Transverse colon (tissue), 4 donors: ENCODE data around the gene TGFB1I1.

ENCODE experiments used
- EP300 ChIP-seq: sonication (generic); formaldehyde crosslinking; IDR thresholded peaks from one replicate; pipeline ENCODE4 v1.6.1; 2017; ENCODE audit warnings: antibody characterized with exemption, low read depth
- POLR2A ChIP-seq: fragments of 450-650 bp; IDR thresholded peaks from one replicate; pipeline ENCODE4 v1.6.1; 2016; ENCODE audit warnings: antibody characterized with exemption, mild to moderate bottlenecking, moderate library complexity
- POLR2AphosphoS5 ChIP-seq, 3 donors: sonication (generic); formaldehyde crosslinking; IDR thresholded peaks; one replicate each; pipeline ENCODE4 v1.6.1; 2016; ENCODE audit warnings: antibody characterized with exemption in 3 of 3
- TF ChIP-seq, protein P1 (sequence below), 5 experiments: fragments of 200-600 bp in 3 of 5; fragments of 450-650 bp in 2 of 5; sonication (generic) in 3 of 5; IDR thresholded peaks; 1 replicate in 2 of 5; 2 replicates in 3 of 5; pipeline ENCODE4 v1.5.1; 2016 to 2017; ENCODE audit warnings: antibody characterized with exemption in 5 of 5, inconsistent platforms in 3 of 5, mild to moderate bottlenecking in 2 of 5, moderate library complexity in 1 of 5

- TF ChIP-seq POLR2A = no peak
- TF ChIP-seq, protein P1, sequence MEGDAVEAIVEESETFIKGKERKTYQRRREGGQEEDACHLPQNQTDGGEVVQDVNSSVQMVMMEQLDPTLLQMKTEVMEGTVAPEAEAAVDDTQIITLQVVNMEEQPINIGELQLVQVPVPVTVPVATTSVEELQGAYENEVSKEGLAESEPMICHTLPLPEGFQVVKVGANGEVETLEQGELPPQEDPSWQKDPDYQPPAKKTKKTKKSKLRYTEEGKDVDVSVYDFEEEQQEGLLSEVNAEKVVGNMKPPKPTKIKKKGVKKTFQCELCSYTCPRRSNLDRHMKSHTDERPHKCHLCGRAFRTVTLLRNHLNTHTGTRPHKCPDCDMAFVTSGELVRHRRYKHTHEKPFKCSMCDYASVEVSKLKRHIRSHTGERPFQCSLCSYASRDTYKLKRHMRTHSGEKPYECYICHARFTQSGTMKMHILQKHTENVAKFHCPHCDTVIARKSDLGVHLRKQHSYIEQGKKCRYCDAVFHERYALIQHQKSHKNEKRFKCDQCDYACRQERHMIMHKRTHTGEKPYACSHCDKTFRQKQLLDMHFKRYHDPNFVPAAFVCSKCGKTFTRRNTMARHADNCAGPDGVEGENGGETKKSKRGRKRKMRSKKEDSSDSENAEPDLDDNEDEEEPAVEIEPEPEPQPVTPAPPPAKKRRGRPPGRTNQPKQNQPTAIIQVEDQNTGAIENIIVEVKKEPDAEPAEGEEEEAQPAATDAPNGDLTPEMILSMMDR (IDR thresholded peaks at IDR 0.05) = no peak
- TF ChIP-seq POLR2AphosphoS5 (IDR thresholded peaks at IDR 0.05) = no peak
- no peak for TF ChIP-seq EP300
Observed at GRCh38 chr16:31471241-31471874, 594 bp upstream of the TGFB1I1 start.
